ENCODE measurements around the gene PKD1.
"Not testable (repeated sequence)": the region's sequence is repeated elsewhere in the genome, so short reads cannot be mapped to it uniquely, and the experiment has no call there.

The PKD1 gene

GRCh38 chr16:2150418-2151187 is 14.9 kb upstream of the PKD1 start:
- no peak for DNase-seq (ENCODE audit: low read depth)

DNA sequence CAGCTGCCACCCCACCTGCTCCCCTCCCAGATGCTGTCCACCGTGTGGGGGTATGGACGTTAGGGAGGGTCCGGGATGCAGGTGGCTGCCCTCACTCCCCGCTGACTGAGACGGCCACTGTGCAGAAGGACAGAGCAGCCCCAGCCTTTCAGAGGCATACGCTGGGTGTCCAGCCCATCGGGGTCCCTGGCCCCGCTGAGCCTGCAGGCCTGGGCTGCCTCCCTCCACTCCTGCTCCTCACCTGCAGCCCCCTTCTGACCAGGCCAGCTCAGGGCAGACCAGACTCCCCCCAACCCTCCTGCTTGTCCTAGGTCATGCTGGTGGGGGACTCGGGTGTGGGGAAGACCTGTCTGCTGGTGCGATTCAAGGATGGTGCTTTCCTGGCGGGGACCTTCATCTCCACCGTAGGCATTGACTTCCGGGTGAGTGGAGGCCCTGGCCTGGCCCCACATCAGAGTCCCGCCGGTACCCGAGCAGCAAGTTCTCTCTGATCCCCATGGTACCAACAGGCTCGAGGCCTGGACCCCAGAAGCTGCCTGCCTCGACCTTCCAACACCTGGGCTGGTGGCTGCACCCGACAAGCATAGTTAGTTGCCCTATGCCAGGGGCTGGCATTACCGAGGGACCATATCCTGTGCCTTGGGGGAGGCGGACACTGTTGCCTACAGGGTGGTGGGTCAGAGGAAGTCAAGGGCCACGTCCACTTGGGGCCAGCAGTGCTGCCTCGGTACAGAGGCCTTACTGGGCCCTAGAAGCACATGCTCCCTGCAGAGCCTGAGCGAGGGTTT is 14.1 kb upstream of the PKD1 start:
- DNase-seq (ENCODE audit: low read depth), result no peak

- no peak for DNase-seq (ENCODE audit: low read depth)
Observed at GRCh38 chr16:2148714-2149629, 13.3 kb upstream of the PKD1 start.

DNA sequence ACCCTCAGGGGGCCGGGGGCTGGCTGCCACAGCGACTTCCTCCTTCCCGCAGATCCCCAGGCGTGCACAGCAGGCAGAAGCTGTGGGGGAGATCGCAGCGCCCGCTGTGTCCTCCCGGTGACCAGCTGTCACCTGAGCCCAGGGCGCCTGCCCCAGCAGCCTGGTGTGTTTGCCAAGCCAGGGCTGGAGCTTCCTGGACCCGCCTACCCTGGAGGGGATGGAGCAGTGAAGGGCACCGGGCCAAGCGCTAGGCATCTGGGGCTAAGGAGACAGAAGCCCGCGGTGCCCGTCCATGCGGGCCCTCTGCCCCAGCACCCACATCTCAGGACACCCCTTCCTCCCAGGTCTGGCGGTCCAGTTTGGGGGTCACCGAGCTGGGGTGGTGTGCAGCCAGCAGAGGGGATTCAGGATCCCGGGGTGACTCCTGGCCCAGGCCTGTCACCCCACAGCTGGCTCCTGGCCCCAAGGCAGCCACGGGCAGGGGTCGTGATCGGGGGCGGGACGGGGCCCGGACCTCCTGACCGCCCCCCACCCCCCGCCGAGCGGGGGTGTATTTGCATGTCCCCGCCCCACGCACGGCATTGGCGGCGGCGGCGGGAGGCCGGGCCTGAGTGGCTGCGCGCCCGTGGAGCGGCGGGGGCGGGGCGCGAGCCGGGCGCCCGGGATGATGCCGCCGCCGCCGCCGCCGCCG is 12.4 kb upstream of the PKD1 start, which contains the start of gene RAB26:
RAB26 (plus strand) TSS at position 645 of the 691 bp plus-strand sequence. CDS start 159 bp downstream, outside the sequence.
- no peak for DNase-seq (ENCODE audit: low read depth)

GRCh38 chr16:2147378-2147777 is 11.7 kb upstream of the PKD1 start:
- DNase-seq (ENCODE audit: low read depth), result no peak

DNA sequence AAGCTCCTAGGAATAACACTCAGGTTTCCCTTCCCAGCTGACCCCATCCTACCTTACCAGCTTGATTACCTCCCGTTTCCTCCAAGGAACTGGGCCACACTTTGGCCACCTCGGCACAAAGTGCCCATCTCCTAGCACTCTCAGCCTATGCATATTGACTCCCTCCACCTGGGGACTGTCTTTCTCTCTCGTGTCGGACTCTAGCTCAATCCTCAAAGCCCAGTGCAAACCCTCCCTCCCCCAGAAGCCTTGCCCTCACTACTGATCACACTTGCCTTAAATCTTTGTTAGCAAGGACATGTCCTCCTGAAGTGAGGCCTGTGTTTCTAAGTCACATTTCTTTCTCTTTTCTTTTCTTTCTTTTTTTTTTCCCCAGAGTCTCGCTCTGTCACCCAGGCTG is 10.1 kb upstream of the PKD1 start:
- DNase-seq (ENCODE audit: low read depth), result no peak

- DNase-seq (ENCODE audit: low read depth), result no peak
Observed at GRCh38 chr16:2143878-2144485, 8.3 kb upstream of the PKD1 start.

GRCh38 chr16:2142942-2143877 is 7.5 kb upstream of the PKD1 start:
- DNase-seq (ENCODE audit: low read depth), result no peak

- not testable (repeated sequence) for DNase-seq (ENCODE audit: low read depth)
Observed at GRCh38 chr16:2135071-2135470, 627 bp downstream of the PKD1 start.

DNA sequence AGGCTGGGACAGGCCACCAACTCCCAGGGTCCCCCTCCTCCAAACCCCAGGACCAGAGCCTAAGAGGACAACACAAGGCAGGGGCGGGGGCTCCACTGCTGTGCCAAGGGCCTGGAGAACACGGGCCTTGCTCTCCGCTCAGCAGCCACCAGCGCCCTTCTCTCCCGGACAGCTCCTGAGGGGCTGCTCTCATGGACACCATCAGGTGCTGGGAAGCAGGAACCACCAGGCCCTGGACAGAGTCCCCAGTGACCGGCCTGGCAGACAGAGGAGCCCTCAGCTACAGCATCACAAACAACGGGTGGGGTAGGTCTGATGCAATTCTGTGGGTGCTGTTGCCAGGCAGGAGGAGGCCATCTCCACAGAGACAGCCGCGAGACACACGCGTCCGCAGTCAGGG is 1.9 kb downstream of the PKD1 start:
- not testable (repeated sequence) for DNase-seq (ENCODE audit: low read depth)

DNA sequence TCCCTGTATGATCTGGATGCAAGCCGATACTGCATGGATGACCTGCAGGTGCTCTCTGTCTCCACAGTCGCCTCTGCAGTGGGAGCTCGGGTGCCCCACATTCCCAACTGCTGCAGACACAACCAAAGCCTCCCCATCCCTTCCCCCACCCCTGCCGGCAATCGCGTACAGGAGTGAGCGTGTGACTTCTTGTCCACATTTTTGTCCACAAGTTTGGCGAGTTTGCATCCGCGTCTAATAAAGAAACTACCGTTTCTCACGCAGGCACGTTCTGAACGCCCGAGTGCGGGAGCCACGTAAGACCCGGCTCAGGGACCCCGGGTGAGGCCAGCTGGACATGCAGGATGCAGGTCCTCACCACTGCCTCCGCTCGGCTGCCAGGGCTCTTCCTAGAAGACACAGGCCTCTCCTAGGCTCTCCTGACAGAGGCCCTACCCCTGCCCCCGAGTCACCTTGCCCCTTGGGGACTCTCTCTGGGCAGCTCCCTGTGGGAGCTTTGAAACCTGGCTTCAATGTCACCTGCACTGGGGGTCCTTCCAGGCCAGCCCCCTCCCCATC is 5.7 kb downstream of the PKD1 start:
- DNase-seq (ENCODE audit: low read depth), result not testable (repeated sequence)

DNA sequence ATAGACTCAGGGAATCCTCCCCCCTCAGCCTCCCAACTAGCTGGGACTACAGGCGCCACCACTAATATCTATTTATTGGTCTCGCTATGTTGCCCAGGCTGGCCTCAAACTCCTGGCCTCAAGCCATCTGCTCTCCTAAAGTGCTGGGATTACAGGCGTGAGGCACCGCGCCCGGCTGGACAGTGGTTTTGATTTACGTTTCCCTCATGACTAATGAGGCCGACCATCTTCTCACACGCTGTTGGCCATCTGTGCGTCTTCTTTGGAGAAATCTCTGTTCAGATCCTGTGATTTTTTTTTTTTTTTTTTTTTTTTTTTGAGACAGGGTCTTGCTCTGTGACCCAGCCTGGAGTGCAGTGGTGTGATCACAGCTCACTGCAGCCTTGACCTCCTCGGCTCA is 6.4 kb downstream of the PKD1 start:
- not testable (repeated sequence) for DNase-seq (ENCODE audit: low read depth)

GRCh38 chr16:2127630-2128280 is 7.9 kb downstream of the PKD1 start:
- DNase-seq (ENCODE audit: low read depth), result not testable (repeated sequence)

DNA sequence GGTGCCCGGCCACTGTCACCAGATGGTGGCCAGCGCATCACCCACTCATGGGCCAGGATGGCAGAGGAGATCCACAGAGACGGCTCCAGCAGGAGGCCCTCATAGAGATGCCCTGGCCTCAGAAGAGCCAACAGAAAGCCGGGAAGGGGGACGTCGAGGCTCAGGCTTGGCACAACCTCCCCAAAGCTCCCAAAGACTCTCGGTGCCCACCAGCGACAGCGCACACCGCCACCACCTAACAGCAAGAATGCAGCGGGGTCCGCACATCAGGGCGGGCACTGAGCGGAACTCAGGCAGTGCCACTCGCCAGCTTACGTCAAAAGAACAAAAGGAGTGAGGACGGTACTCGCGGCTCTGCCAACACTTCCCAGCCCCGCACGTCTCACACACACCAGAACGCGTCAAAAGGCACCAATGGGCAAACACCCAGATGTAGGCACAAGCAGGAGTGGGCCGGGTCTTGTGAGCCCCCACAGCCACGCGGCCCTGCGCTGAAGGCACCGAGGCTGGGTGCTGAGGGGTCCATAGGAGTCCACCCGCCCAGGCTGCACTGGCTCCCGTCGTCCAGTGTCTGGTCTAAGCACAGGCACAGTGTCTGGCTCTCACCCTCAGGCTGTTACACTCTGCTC is 8.7 kb downstream of the PKD1 start:
- not testable (repeated sequence) for DNase-seq (ENCODE audit: low read depth)

DNA sequence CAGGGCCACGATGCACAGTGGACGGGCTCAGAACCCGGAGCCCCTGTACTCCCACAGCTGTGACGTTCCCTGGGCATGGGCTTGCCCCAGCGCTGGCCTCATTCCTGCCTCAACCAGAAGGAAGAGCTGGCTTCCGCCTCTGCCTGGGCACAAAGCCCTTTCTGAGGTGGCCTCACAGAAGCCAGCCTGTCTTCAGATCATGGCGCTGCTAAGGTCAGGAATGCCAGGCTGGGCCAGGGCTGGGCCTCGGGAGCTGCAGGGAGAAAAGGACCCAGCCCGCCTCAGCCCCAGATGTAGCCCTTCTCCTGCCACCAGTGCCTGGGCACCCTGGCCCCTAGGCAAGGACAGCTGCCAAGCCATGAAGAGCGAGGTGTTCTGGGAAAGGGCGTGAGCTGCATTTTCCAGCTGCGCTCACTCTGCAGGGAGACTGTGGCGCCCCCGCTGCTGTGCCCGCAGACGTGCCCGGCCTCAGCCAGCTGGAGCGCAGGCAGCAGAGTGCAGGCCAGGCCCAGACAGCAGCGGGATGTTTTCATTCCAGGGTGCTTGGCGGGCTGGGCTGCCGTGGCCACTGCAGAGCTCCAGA is 9.4 kb downstream of the PKD1 start:
- not testable (repeated sequence) for DNase-seq (ENCODE audit: low read depth)

DNA sequence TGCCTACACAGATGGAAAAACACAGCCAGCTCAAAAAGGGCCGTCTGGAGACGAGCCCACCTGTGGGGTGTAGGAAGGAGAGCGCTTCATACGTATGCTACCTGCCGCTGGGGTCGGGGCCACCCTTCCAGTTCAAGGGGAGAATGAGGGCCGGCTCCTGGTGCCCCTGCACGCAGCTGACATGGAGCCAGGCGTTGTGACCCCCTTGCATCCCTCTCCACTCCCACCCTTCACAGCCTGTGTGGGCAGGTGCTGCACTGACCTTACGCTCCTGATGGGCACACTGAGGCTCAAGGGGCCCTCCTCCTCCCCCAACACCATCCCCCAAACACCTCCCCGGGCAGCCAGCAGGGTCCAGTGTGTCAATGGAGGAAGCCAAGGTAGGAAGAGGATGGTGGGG is 10.1 kb downstream of the PKD1 start:
- DNase-seq (ENCODE audit: low read depth), result not testable (repeated sequence)

DNA sequence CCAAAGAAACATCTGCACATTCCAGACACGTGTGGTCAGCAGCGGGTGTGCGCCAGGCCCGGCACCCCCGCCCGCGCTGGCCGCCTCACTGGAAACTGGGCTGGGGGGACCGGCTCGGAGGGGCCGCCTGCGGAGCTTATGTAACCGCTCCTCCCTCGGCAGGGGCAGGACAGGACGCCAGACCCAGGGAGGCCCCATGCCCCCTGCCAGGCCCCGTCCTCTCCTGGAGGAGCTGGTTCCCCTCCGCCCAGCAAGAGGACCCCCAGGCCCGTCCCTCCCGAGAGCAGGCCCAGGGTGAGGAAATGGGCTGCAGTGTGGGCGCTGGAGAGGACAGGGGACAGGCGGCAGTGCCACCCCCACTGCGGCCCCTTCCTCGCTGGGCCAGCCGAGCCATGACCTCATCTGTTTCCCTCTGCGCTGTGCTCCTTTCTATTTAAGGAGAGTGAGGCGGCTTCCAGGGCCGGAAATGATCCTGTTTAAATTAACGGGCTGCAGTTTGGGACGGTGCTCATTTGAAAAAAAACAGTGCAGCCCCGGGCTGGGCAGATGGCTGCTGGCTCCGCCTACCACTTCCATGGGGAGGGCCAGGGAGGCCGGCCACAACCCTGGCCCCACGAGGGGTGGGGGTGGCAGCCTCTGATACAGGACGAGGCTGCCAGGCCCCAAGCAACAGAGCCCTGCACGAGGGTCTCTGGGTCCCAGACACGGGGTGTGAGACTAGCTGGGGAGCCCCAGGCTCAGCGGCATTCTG is 10.8 kb downstream of the PKD1 start:
- not testable (repeated sequence) for DNase-seq (ENCODE audit: low read depth)

GRCh38 chr16:2124377-2124693 is 11.4 kb downstream of the PKD1 start:
- DNase-seq (ENCODE audit: low read depth), result not testable (repeated sequence)

Data from activated T-cell treated with anti-CD3 and anti-CD28 coated beads for 48 hours (primary cell).